NCI-H226 (cell line): ENCODE measurements around the gene GPR137C.

Experiments used
- DNase-seq: peaks from one replicate; pipeline ENCODE4 v3.0.0-alpha.2; 2015

Gene GPR137C

GRCh38 chr14:52575858-52576257 is 23.2 kb downstream of the GPR137C start:
- DNase-seq = no peak

- DNase-seq = no peak
Observed at GRCh38 chr14:52583544-52583943, 30.9 kb downstream of the GPR137C start.

- no peak for DNase-seq
Observed at GRCh38 chr14:52589646-52590045, 37.0 kb downstream of the GPR137C start.

GRCh38 chr14:52590318-52590717 is 37.7 kb downstream of the GPR137C start:
- DNase-seq = no peak

- DNase-seq = no peak
Observed at GRCh38 chr14:52596320-52596719, 43.7 kb downstream of the GPR137C start.

GRCh38 chr14:52596861-52597260 is 44.2 kb downstream of the GPR137C start:
- DNase-seq = peak; percentile 27

GRCh38 chr14:52598568-52598967 is 45.9 kb downstream of the GPR137C start:
- DNase-seq = no peak

- no peak for DNase-seq
Observed at GRCh38 chr14:52599974-52600373, 47.3 kb downstream of the GPR137C start.

GRCh38 chr14:52602131-52602530 is 49.5 kb downstream of the GPR137C start:
- no peak for DNase-seq

GRCh38 chr14:52607061-52607460 is 54.4 kb downstream of the GPR137C start:
- DNase-seq = no peak

- DNase-seq = no peak
Observed at GRCh38 chr14:52609445-52610044, 56.9 kb downstream of the GPR137C start.

GRCh38 chr14:52610187-52610586 is 57.6 kb downstream of the GPR137C start:
- DNase-seq = no peak

GRCh38 chr14:52618602-52619001 is 66.0 kb downstream of the GPR137C start:
- DNase-seq = no peak

GRCh38 chr14:52619687-52620086 is 67.1 kb downstream of the GPR137C start:
- DNase-seq = no peak

- no peak for DNase-seq
Observed at GRCh38 chr14:52640137-52640536, 87.5 kb downstream of the GPR137C start.

GRCh38 chr14:52641745-52642144 is 89.1 kb downstream of the GPR137C start:
- no peak for DNase-seq

- no peak for DNase-seq
Observed at GRCh38 chr14:52649511-52649910, 96.9 kb downstream of the GPR137C start.

- no peak for DNase-seq
Observed at GRCh38 chr14:52650774-52651173, 98.1 kb downstream of the GPR137C start.

- no peak for DNase-seq
Observed at GRCh38 chr14:52656905-52657304, 104.3 kb downstream of the GPR137C start.

GRCh38 chr14:52660325-52660724 is 107.7 kb downstream of the GPR137C start:
- DNase-seq = no peak

GRCh38 chr14:52660832-52661231 is 108.2 kb downstream of the GPR137C start:
- no peak for DNase-seq

- DNase-seq = no peak
Observed at GRCh38 chr14:52661314-52661713, 108.7 kb downstream of the GPR137C start.

- DNase-seq = no peak
Observed at GRCh38 chr14:52663850-52664249, 111.2 kb downstream of the GPR137C start.

GRCh38 chr14:52678591-52678990 is 126.0 kb downstream of the GPR137C start:
- no peak for DNase-seq

- DNase-seq = no peak
Observed at GRCh38 chr14:52683985-52684520, 131.4 kb downstream of the GPR137C start.
